Prostate gland (tissue), 2 donors: ENCODE results near the gene GALNT2.

Experiments used
- CTCF ChIP-seq, 4 experiments: fragments of 200-600 bp in 2 of 4; fragments of 450-650 bp in 2 of 4; sonication (generic) in 2 of 4; IDR thresholded peaks; 1 replicate in 3 of 4; 2 replicates in 1 of 4; pipeline ENCODE4 v1.5.1; 2016 to 2019; ENCODE audit warnings: antibody characterized with exemption in 4 of 4, mild to moderate bottlenecking in 2 of 4, moderate library complexity in 2 of 4
- POLR2A ChIP-seq: fragments of 450-650 bp; IDR thresholded peaks from one replicate; pipeline ENCODE4 v1.6.1; 2016; ENCODE audit warnings: antibody characterized with exemption, mild to moderate bottlenecking
- POLR2AphosphoS5 ChIP-seq: sonication (generic); formaldehyde crosslinking; IDR thresholded peaks from one replicate; pipeline ENCODE4 v1.6.1; 2017; ENCODE audit warnings: antibody characterized with exemption

- TF ChIP-seq CTCF (IDR thresholded peaks at IDR 0.05) = peak in 3 of 4 experiments; percentile 18 to 55 (median 47)
- TF ChIP-seq POLR2AphosphoS5 = peak; percentile 13
- no peak for TF ChIP-seq POLR2A
These were observed 201.5 kb downstream of the GALNT2 start for GRCh38 chr1:230268371-230269170.
